SW480 (cell line): ENCODE measurements around the gene CKAP2.
"Not testable (repeated sequence)": the region's sequence is repeated elsewhere in the genome, so short reads cannot be mapped to it uniquely, and the experiment has no call there.

Experiments
- DNase-seq: peaks from one replicate; pipeline ENCODE4 v3.0.0-alpha.2; 2016; ENCODE audit warnings: low spot score

The CKAP2 gene, protein sequence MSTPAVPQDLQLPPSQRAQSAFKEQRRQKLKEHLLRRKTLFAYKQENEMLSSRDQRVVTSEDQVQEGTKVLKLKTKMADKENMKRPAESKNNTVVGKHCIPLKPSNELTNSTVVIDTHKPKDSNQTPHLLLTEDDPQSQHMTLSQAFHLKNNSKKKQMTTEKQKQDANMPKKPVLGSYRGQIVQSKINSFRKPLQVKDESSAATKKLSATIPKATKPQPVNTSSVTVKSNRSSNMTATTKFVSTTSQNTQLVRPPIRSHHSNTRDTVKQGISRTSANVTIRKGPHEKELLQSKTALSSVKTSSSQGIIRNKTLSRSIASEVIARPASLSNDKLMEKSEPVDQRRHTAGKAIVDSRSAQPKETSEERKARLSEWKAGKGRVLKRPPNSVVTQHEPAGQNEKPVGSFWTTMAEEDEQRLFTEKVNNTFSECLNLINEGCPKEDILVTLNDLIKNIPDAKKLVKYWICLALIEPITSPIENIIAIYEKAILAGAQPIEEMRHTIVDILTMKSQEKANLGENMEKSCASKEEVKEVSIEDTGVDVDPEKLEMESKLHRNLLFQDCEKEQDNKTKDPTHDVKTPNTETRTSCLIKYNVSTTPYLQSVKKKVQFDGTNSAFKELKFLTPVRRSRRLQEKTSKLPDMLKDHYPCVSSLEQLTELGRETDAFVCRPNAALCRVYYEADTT

DNA sequence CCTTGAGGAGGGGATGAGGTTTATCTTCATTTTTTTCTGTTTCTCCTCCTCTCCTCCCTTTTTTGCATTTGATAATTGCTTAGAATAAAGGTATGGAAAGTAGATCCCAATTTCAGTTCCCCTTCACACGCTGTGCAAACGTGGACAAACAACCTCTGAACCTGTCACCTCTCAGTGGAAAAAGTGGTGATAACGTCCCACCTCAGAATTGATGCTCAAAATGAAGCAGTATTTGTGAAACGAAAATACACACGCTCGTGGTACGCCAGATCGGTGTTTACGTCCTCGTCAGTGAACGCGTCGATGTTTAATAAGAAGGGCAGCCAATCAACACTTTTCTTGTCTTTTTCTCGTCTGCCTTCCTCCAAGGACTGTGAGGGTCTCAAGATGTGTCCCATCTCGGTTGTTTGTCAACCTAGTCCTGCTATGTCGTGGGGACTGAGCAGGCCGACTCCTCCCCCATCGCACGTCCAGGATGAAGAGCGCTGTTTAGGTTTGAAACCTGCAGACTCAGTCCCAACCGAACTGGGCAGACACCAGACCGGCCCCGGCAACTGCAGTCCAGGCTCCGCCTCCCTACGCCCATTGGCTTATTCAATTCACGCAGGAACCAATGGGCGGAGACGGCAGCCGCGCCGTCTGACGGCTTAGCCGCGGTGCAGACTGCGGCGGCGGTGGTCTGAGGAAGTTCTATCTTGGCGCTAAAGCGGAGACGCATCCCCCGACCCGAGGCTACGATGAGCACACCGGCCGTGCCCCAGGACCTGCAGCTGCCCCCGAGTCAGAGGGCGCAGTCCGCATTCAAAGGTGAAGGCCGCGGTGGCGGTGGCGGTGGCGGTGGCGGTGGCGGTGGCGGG lies at the start of gene CKAP2:
CKAP2 (plus strand) TSS at position 659 of the 857 bp plus-strand sequence; CDS start at position 738, 79 bp downstream.
- DNase-seq = peak; percentile 97

DNA sequence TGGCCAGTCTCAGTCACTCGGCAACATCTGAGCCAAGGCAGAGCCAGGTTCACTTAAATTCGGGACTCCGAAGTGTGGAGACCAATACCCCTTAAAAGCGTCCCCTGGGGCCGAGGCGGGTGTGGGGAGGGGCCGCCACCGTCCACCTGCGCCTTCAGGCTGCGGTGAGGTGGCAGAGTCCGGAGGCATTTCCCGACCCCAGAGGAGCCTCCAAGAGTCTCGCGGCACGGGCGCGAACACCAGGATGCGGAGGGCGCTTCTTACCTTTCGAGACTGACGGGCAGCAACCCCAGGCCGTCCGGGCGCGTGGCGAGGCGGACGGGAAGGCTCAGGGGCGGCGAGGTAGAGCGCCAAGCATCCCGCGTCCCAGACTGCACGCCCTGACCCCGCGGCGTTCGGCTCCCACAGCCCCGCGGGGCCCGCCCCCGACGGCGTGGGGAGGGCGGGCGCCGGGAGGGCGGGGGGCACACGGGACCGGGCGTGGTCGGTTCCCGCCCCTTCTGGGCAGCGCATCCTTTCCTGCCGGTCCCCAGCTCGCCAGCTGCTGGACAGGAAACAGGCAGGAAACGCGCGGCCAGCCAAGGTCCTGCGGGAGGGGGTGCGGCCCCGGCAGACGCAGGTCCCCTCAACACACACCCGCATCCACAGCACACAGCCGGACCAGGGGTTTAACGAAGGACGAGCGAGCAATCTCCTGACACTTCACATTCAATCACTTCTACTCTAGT lies 49.3 kb upstream of the CKAP2 start, which contains the start of gene THSD1:
THSD1 (minus strand) TSS at position 406 of the 728 bp plus-strand sequence. CDS start 3,572 bp downstream, outside the sequence.
- DNase-seq = peak; percentile 60

DNA sequence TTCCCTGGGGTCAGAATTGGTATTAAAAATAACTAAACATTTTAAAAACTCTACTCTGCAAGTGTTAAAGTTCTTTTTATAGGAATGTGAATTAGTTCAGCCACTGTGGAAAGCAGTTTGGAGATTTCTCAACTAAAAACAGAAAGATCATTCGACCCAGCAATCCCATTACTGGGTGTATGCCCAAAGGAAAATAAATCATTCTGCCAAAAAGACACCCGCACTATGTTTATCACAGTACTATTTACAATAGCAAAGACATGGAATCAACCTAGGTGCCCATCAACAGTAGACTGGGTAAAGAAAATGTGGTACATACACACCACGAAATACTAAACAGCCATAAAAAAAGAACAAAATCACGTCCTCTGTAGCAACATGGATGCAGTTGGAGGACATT lies 48.6 kb upstream of the CKAP2 start:
- DNase-seq = no peak

DNA sequence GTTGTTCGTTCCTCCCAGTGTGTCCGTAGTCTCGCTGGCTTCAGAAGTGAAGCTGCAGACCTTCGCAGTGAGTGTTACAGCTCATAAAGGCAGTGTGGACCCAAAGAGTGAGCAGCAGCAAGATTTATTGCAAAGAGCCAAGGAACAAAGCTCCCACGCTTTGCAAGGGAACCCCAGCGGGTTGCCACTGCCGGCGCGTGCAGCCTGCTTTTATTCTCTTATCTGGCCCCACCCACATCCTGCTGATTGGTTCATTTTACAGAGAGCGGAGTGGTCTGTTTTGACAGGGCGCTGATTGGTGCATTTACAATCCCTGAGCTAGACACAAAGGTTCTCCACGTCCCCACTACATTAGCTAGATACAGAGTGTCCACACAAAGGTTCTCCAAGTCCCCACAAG lies 47.8 kb upstream of the CKAP2 start:
- not testable (repeated sequence) for DNase-seq

DNA sequence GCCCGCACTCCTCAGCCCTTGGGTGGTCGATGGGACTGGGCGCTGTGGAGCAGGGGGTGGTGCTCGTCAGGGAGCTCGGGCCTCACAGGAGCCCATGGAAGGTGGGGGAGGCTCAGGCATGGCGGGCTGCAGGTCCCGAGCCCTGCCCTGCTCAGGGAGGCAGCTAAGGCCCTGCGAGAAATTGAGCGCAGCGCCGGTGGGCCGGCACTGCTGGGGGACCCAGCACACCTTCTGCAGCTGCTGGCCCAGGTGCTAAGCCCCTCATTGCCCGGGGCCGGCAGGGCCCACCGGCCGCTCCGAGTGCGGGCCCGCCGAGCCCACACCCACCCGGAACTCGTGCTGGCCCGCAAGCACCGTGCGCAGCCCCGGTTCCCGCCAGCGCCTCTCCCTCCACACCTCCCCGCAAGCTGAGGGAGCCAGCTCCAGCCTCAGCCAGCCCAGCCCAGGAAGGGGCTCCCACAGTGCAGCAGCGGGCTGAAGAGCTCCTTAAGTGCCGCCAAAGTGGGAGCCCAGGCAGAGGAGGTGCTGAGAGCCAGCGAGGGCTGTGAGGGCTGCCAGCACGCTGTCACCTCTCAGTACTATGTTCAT lies 47.1 kb upstream of the CKAP2 start:
- not testable (repeated sequence) for DNase-seq

DNA sequence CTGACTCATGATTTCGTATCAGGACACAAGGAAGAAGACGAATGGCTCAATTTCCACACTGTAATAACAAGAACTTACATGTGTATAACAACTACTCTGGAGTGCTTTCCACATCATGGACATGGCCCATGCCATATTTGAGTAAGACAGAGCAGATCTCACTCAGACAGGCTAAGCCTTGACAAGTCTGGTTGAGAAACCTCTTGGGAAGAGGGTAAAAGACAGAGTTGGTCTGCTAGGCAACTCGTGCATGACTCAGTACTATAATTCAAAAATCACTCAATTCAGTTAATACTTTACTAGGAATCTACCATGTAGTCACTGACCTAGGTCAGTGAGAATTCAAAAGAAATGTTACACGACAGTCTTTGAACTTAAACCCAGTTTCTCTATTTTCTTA lies 43.6 kb upstream of the CKAP2 start:
- no peak for DNase-seq

DNA sequence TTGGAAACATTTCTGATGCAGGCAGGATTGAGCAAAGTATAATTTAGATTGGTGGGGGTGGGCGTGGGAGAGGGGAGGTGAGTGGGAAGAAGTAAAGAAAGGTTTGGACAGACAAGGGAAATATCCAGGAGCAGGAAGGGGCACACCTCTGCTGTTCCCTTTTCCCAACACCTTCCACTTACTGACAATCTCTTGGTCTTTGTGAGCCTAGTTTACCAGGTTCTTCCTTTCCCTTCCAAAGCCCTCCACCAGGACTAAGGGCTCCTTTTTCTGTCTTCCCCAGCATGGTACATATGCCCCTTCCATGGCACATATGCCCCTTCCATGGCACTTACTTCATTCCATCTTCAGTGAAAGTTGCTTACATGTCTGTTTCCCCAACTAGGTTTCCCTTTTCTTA lies 43.1 kb upstream of the CKAP2 start:
- no peak for DNase-seq

DNA sequence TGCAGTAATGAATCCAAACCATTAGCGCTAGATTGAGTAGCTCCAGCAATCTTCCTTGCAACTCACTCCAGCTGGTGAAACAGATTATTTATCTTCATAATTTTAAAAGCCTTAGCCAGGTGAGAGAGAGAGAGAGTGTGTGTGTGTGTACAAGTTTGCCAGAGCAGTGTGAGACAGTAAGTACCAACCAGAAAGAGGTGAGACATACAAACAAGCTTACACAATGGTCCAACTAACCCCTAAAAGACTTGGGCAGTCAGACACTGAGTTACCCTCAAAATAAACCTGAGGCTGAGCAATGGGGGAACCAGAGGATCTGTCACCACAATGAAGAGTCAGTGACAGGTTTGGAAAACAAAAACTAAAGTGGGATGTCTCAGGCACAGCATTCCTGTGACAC lies 41.2 kb upstream of the CKAP2 start:
- no peak for DNase-seq

DNA sequence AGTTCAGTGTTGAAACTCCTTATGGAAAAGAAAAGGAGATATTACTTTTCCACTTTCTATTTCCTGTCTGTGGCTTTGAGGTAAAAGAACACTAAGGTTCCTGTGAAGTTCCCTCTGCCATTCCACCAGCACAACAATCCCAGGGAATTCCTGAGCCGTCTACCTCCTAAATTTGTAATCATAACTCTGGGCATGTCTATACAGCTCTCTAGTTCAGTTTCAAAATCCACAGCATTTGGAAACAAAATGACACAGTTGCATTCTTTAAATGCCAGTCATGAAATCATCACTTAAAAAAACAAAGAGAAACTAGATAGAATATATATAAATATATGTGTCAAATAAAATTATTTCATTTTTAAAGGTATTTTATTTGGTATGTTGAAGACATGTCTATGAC lies 40.3 kb upstream of the CKAP2 start:
- no peak for DNase-seq

DNA sequence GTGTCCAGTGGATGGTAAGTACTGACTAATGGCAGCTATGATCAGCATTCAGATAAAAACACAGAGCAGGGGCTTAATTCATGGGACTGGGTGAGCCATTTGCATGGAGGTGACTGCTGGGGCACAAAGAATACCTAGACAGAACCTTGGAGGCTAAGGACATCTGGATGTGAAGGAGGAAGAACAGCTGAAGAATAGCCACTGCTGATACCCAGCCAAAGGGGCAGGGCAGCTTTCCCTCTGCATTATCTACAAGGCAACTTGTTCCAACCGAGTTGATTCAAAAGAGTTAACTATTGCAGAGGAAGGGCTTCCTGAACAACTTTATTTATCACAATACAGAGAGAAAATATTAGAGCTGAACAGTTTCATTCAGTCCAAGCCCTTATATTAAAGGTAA lies 36.2 kb upstream of the CKAP2 start:
- DNase-seq = no peak

DNA sequence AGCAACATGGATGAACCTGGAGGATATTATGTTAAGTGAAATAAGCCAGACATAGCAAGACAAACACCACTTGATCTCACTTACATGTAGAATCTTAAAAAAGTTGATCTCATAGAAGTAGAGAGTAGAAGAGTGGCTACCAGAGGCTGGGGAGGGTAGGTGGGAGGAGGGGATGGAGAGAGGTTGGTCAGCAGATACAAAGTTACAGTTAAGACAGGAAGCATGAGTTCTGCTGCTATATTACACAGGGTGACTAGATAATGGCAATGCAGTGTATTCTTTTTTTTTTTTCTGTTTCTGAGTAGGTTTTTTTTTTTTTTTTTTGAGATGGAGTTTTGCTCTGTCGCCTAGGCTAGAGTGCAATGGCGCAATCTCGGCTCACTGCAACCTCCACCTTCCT lies 34.1 kb upstream of the CKAP2 start:
- no peak for DNase-seq

DNA sequence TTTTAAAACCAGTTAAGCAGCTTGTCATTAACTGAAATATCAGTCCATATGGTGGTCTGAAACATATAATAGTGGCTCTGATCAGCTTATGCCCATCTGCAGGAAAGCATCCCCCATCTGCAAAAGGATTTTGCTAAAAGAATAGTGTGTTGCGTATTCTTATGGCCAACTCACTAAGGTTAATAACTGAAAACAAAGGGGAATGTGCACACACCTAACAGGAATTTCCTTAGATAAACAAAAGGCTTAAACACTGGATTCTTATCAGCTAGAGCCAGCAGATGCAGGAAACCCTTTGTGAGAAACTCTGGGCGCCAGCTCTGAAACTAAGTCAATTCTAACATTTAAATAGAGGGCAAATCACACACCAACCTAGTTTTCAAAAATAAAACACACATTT lies 27.0 kb upstream of the CKAP2 start:
- no peak for DNase-seq

DNA sequence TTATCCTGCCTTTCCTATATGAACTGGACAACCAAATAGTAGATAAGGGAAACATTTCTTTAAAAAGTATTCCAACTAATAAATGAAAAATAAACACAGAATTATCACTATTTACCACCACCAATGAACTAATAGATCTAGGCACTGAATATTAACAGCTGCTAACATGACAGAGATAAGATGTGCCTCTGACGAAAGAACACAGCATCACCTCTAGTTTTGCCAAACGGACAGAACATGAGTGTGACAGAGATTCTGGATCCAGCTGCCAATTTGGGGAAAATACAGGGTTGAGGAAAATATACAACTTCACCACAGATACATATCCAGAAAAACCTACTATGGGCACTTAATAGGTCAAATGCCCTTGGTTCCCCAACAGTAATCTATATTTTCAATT lies 22.8 kb upstream of the CKAP2 start:
- no peak for DNase-seq

DNA sequence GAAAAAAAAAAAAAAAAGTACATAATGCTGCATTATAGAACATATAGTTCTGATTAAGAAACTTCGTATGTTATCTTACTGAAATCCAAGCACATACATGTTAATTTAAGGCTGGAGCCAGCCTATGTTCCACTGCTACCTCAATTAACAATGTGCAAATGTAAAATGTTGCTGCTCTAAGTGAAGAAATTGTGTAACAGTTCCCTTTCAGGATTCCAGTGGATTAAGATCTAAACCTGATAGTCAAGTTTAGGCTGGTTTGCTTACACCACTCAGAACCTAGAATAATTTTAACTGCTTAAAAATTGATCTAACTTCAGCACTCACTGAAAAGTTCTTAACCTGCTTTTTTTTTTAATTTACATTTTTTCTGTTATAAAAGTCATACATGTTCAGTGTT lies 9.0 kb upstream of the CKAP2 start:
- DNase-seq = no peak

DNA sequence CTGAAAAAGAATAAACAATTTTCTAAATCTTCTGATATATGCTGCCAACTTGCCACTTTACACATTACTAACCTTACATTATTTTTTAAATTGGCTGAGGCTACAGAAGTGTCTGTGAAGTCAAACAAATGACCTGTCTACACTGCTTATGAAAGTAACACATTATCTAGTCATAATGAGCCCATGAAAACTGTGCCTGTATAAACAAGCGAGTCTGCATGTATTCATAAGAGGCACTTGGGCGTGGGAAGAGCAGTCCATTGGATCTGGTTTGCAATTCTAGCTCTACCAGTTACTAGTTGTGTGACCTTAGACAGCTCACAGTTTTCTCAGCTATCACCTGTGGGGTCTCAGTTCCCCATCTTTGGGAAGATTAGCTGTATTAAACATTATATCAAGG lies 7.9 kb upstream of the CKAP2 start:
- DNase-seq = no peak

DNA sequence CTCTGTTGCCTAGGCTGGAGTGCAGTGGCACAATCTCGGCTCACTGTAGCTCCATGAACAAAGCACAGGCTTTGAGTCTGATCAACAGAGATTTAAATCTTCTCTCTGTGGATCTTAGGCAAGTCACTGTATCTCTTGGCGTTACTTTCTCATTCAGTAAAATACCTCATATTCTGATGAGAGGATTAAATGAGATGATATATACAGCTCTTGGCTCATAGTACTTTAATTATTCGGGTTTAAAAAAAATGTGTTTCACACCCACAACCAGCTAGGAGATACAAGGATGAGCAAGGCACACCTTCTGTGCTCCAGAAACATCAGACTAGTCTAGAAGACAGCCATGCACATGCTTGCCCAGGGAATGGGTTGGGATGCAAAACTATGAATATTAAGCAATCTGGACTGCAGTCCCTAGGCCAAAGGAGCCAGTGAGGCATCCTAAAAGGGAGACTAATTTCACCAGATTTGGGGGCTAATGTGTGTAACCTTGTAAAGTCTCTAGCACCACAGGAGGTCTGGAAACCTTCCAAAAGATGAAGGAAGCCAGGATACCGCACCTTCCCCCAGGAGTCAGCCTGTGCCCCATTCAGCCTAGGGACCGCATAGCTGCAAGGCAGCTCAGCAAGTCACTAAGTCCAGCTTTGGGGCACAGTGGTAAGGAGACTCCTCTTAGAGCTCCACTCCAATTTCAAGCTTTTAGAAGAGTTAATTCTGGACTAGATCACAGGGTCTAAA lies 7.3 kb upstream of the CKAP2 start:
- no peak for DNase-seq

DNA sequence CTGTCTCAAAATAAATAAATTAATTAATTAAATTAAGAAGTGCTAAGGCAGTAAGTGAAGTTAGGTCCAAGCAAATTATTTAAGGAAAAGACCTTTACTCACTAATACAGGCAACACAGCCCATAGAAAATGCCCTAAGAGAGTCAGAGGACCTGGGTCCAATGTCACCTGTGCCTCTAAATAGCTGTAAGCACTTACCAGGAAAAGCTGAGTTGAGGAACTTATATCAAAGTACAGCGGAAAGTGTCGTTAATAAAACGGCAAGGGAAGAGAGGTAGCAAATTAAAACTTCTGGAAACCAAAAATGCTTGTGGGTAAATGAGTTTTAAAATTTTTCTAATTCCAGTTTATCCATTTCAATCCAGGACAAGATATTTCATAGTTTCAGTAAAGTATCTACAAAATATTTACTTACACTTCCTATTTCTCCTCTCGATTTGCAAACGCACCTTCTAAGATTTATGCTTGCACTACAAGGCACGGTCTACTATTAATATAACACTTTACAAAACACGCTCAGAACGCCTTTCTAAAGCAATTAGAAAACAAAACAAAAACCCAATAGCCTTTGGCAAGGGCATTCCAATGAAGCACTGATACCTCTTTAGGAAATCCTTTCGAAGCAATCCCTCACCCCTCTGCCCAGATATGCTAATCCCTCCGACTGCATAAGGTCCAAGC lies 5.8 kb upstream of the CKAP2 start:
- peak; percentile 22 for DNase-seq

DNA sequence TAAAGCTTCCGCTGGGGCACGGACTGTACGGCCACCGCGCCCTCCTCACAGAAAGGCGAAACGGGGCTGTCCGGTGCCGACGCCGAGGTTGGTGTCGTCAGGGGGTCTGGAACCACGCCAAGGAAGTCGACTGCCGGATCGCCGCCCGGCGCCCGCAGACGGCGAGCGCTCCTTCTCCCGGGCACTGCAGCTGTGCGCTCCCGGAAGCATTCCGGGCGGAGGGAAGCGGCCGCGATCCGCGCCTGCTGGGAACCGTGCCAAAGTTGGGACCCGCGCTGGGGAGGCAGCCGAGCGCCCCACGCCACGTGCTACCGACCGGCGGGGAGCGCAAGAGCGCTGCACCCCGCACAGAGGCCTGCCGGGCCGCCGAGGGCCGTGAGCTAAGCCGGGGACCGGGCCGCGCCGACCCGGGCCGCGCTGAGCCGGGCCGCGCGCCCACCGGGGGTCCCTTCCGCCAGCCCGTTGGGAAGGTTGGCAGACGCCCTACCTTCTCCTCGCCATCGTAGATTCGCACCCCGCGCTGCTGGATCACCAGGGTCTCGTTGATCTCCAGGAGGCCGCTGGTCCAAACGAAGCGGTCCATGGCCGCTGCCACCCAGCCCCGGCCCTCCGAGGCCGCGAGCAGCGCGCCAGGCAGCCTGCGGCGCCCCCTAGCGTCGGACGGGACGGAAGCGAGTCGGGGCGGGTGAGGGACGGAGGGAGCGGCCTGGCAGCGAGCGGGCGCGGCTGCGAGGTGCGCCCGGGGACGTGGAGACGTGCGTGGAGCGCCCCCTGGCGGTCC lies 5.1 kb upstream of the CKAP2 start, which contains the start of gene VPS36:
VPS36 (minus strand) TSS at position 623 of the 781 bp plus-strand sequence; CDS start at position 583, 40 bp downstream.
- peak; percentile 92 for DNase-seq

DNA sequence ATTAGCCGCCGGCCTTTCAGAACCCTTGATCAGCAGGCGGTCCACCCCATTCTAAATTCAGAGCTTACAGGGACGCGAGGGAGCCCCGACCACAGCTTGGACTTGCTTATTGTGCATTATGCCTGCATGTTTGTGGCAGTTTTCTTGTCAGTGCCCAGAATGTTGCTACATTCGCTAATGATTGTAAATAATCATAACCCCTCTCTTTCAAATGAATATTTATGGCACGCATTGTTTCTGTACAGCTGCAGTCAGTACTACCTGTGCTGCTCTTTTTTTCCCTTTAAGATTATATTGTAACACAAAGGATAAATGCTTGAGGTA lies 4.5 kb upstream of the CKAP2 start:
- no peak for DNase-seq
